Measurements from ENCODE around the gene KIAA0513.

The KIAA0513 gene

DNA sequence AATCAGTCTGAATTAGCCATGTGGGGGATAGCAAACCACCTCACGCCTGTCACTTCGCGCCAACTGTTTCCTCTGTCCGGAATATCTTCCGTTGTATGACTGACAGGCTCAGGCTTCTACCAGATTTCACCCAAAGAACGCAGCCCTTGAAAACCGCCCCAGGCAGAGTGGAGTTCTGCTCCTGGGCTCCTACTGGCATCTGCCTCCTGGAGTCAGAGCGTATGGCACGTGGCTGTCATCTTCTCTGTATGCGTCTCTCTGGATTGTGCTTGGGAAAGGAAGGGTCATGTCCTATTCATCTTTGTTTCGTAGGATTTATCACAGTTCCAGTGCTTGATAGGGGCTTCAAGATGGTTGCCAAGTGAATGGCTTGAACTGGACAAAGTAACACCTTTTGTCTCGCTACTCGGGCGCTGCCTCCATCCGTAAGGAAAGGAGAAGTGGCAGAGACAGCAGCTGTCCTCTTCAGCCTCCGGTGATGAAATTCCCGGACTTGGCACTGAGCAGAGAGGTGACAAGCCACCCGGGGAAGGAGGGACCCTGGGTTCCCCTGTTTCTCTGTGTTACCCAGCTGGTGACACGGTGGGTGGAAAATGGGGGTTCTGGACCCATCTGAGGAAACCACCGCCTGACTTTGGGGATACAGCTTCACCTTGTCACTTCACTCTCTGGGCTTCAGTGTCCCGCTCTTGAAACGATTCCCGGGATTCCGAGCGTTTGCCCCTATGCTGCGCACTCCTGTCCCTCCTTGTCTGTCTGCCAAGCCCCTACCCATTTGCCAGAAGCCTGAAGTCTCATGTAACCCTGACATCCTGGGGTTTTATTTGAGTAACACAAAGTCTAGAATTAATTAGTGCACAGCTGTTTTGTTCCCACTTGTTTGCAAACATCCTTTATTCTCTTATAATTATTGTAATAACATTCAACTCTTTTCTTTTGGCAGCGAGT lies 13.9 kb downstream of the KIAA0513 start:
- no peak overlapping the region for H3K4me2 ChIP-seq (ENCODE audit: insufficient read depth, low read length, poor library complexity, severe bottlenecking)
- no peaks in the 10 kb centered on the region for H3K36me3 ChIP-seq (replicated peaks in 1 of 2; ENCODE audit: control insufficient read depth in 2 of 2, insufficient read depth in 2 of 2, low read length in 2 of 2)
- H4K8ac ChIP-seq (ENCODE audit: low read depth, low read length): no peak overlapping the region
- no peak overlapping the region for H3K14ac ChIP-seq (ENCODE audit: low read length)
- H2BK12ac ChIP-seq (ENCODE audit: low read length): no peak overlapping the region
- H2AFZ ChIP-seq (ENCODE audit: low read length): no peak overlapping the region
- H2BK5ac ChIP-seq (ENCODE audit: low read length): no peak overlapping the region
- no peak for DNase-seq (ENCODE audit: low spot score)
- H3K4ac ChIP-seq (ENCODE audit: low read length): no peak overlapping the region
- H3K79me1 ChIP-seq (ENCODE audit: low read depth, low read length): no peaks in the 10 kb centered on the region
- no peak overlapping the region for H3K4me3 ChIP-seq (ENCODE audit: low read length in 2 of 2)
- no peak overlapping the region for H4K91ac ChIP-seq (ENCODE audit: low read depth, low read length, poor library complexity)
- peaks cover 1 to 3% of the 10 kb centered on the region in 2 donors for H3K4me1 ChIP-seq (ENCODE audit: control insufficient read depth in 2 of 2, insufficient read depth in 1 of 2, low read depth in 1 of 2, low read length in 2 of 2)
- no peak overlapping the region for H2BK15ac ChIP-seq (ENCODE audit: low read length)
- no peak overlapping the region for H3K27ac ChIP-seq (replicated peaks; ENCODE audit: low read length)
- no peaks in the 10 kb centered on the region for H3K27me3 ChIP-seq (ENCODE audit: control insufficient read depth in 3 of 3, insufficient read depth in 3 of 3, low read depth in 1 of 3, low read length in 3 of 3)
- no peak overlapping the region for H2AK5ac ChIP-seq (ENCODE audit: low read depth, low read length)
- H3K9ac ChIP-seq (ENCODE audit: low read depth, low read length, poor library complexity): no peak overlapping the region
- no peak overlapping the region for H2BK120ac ChIP-seq (ENCODE audit: low read depth, low read length)
- no CpG with 5 or more reads among the region's 27 CpGs for WGBS, 2 donors (ENCODE audit: extremely low coverage in 2 of 2, insufficient read length in 2 of 2, insufficient replicate concordance in 1 of 2)
- no peak overlapping the region for H3K18ac ChIP-seq (ENCODE audit: low read length)
- H3K9me3 ChIP-seq (replicated peaks in 1 of 2; ENCODE audit: control insufficient read depth in 2 of 2, insufficient read depth in 1 of 2, low read depth in 1 of 2, low read length in 2 of 2): no peaks in the 10 kb centered on the region
- peak overlapping the region; percentile 39 for H3K23ac ChIP-seq (ENCODE audit: low read depth, low read length, poor library complexity)

- Histone ChIP-seq H3K4ac (ENCODE audit: low read length) (no peak overlapping the region), H3K36me3 (replicated peaks in 1 of 2; ENCODE audit: control insufficient read depth in 2 of 2, insufficient read depth in 2 of 2, low read length in 2 of 2) (no peaks in the 10 kb centered on the region), H4K91ac (ENCODE audit: low read depth, low read length, poor library complexity) (no peak overlapping the region), H3K27ac (replicated peaks; ENCODE audit: low read length) (no peak overlapping the region), H3K9ac (ENCODE audit: low read depth, low read length, poor library complexity) (no peak overlapping the region), H3K23ac (ENCODE audit: low read depth, low read length, poor library complexity) (no peak overlapping the region), H2AFZ (ENCODE audit: low read length) (no peak overlapping the region), H3K18ac (ENCODE audit: low read length) (no peak overlapping the region), H2BK5ac (ENCODE audit: low read length) (no peak overlapping the region), H2BK12ac (ENCODE audit: low read length) (no peak overlapping the region), H3K4me2 (ENCODE audit: insufficient read depth, low read length, poor library complexity, severe bottlenecking) (no peak overlapping the region), H3K4me3 (ENCODE audit: low read length in 2 of 2) (no peak overlapping the region), H3K27me3 (ENCODE audit: control insufficient read depth in 3 of 3, insufficient read depth in 3 of 3, low read depth in 1 of 3, low read length in 3 of 3) (no peaks in the 10 kb centered on the region), H3K79me1 (ENCODE audit: low read depth, low read length) (no peaks in the 10 kb centered on the region), H4K8ac (ENCODE audit: low read depth, low read length) (no peak overlapping the region), H3K4me1 (ENCODE audit: control insufficient read depth in 2 of 2, insufficient read depth in 1 of 2, low read depth in 1 of 2, low read length in 2 of 2) (peaks cover 1 to 3% of the 10 kb centered on the region in 2 donors), H2AK5ac (ENCODE audit: low read depth, low read length) (no peak overlapping the region), H2BK15ac (ENCODE audit: low read length) (no peak overlapping the region), H3K14ac (ENCODE audit: low read length) (no peak overlapping the region), H2BK120ac (ENCODE audit: low read depth, low read length) (no peak overlapping the region), H3K9me3 (replicated peaks in 1 of 2; ENCODE audit: control insufficient read depth in 2 of 2, insufficient read depth in 1 of 2, low read depth in 1 of 2, low read length in 2 of 2) (no peaks in the 10 kb centered on the region)
- WGBS, 2 donors (ENCODE audit: extremely low coverage in 2 of 2, insufficient read length in 2 of 2, insufficient replicate concordance in 1 of 2): no CpG with 5 or more reads among the region's 6 CpGs
- DNase-seq (ENCODE audit: low spot score): no peak
These were observed 14.6 kb downstream of the KIAA0513 start for GRCh38 chr16:85042167-85042526.

- WGBS, 2 donors (ENCODE audit: extremely low coverage in 2 of 2, insufficient read length in 2 of 2, insufficient replicate concordance in 1 of 2): no CpG with 5 or more reads among the region's 6 CpGs
- H2BK12ac ChIP-seq (ENCODE audit: low read length): no peak overlapping the region
These were observed 15.0 kb downstream of the KIAA0513 start for GRCh38 chr16:85042606-85043005.

GRCh38 chr16:85045077-85045476 lies 17.5 kb downstream of the KIAA0513 start:
- Histone ChIP-seq H3K18ac (ENCODE audit: low read length) (no peak overlapping the region), H3K4ac (ENCODE audit: low read length) (no peak overlapping the region), H3K4me2 (ENCODE audit: insufficient read depth, low read length, poor library complexity, severe bottlenecking) (no peak overlapping the region), H3K36me3 (replicated peaks in 1 of 2; ENCODE audit: control insufficient read depth in 2 of 2, insufficient read depth in 2 of 2, low read length in 2 of 2) (no peaks in the 10 kb centered on the region), H2AFZ (ENCODE audit: low read length) (no peak overlapping the region), H3K14ac (ENCODE audit: low read length) (no peak overlapping the region), H2BK15ac (ENCODE audit: low read length) (no peak overlapping the region), H3K79me1 (ENCODE audit: low read depth, low read length) (no peaks in the 10 kb centered on the region), H3K23ac (ENCODE audit: low read depth, low read length, poor library complexity) (no peak overlapping the region), H2BK12ac (ENCODE audit: low read length) (no peak overlapping the region), H3K9me3 (replicated peaks in 1 of 2; ENCODE audit: control insufficient read depth in 2 of 2, insufficient read depth in 1 of 2, low read depth in 1 of 2, low read length in 2 of 2) (no peaks in the 10 kb centered on the region), H3K4me3 (ENCODE audit: low read length in 2 of 2) (no peak overlapping the region), H4K91ac (ENCODE audit: low read depth, low read length, poor library complexity) (no peak overlapping the region), H2BK120ac (ENCODE audit: low read depth, low read length) (no peak overlapping the region), H4K8ac (ENCODE audit: low read depth, low read length) (no peak overlapping the region), H3K27me3 (ENCODE audit: control insufficient read depth in 3 of 3, insufficient read depth in 3 of 3, low read depth in 1 of 3, low read length in 3 of 3) (no peaks in the 10 kb centered on the region), H3K27ac (replicated peaks; ENCODE audit: low read length) (no peak overlapping the region), H3K9ac (ENCODE audit: low read depth, low read length, poor library complexity) (no peak overlapping the region), H3K4me1 (ENCODE audit: control insufficient read depth in 2 of 2, insufficient read depth in 1 of 2, low read depth in 1 of 2, low read length in 2 of 2) (peaks cover 1 to 4% of the 10 kb centered on the region in 2 donors), H2AK5ac (ENCODE audit: low read depth, low read length) (no peak overlapping the region), H2BK5ac (ENCODE audit: low read length) (no peak overlapping the region)
- WGBS, 2 donors (ENCODE audit: extremely low coverage in 2 of 2, insufficient read length in 2 of 2, insufficient replicate concordance in 1 of 2): no CpG with 5 or more reads among the region's 5 CpGs
- DNase-seq (ENCODE audit: low spot score): no peak

More at GRCh38 chr16:85042606-85043005, 15.0 kb downstream of the KIAA0513 start:
- no peak overlapping the region for H3K4me2 ChIP-seq (ENCODE audit: insufficient read depth, low read length, poor library complexity, severe bottlenecking)
- H2AFZ ChIP-seq (ENCODE audit: low read length): no peak overlapping the region
- H3K36me3 ChIP-seq (replicated peaks in 1 of 2; ENCODE audit: control insufficient read depth in 2 of 2, insufficient read depth in 2 of 2, low read length in 2 of 2): no peaks in the 10 kb centered on the region
- H3K4me1 ChIP-seq (ENCODE audit: control insufficient read depth in 2 of 2, insufficient read depth in 1 of 2, low read depth in 1 of 2, low read length in 2 of 2): peaks cover 1 to 2% of the 10 kb centered on the region in 2 donors
- no peak overlapping the region for H3K18ac ChIP-seq (ENCODE audit: low read length)
- H3K23ac ChIP-seq (ENCODE audit: low read depth, low read length, poor library complexity): no peak overlapping the region
- H3K79me1 ChIP-seq (ENCODE audit: low read depth, low read length): no peaks in the 10 kb centered on the region
- H4K91ac ChIP-seq (ENCODE audit: low read depth, low read length, poor library complexity): no peak overlapping the region
- H3K9ac ChIP-seq (ENCODE audit: low read depth, low read length, poor library complexity): no peak overlapping the region
- H3K14ac ChIP-seq (ENCODE audit: low read length): no peak overlapping the region
- no peak overlapping the region for H4K8ac ChIP-seq (ENCODE audit: low read depth, low read length)
- no peaks in the 10 kb centered on the region for H3K9me3 ChIP-seq (replicated peaks in 1 of 2; ENCODE audit: control insufficient read depth in 2 of 2, insufficient read depth in 1 of 2, low read depth in 1 of 2, low read length in 2 of 2)
- no peak overlapping the region for H3K4ac ChIP-seq (ENCODE audit: low read length)
- H2BK120ac ChIP-seq (ENCODE audit: low read depth, low read length): no peak overlapping the region
- no peak overlapping the region for H2AK5ac ChIP-seq (ENCODE audit: low read depth, low read length)
- no peak overlapping the region for H2BK5ac ChIP-seq (ENCODE audit: low read length)
- no peak overlapping the region for H2BK15ac ChIP-seq (ENCODE audit: low read length)
- H3K27me3 ChIP-seq (ENCODE audit: control insufficient read depth in 3 of 3, insufficient read depth in 3 of 3, low read depth in 1 of 3, low read length in 3 of 3): no peaks in the 10 kb centered on the region
- no peak overlapping the region for H3K27ac ChIP-seq (replicated peaks; ENCODE audit: low read length)
- DNase-seq (ENCODE audit: low spot score): no peak
- no peak overlapping the region for H3K4me3 ChIP-seq (ENCODE audit: low read length in 2 of 2)
